Upper lobe of right lung (tissue), 1 donor: ENCODE data around the gene BOLA1. TPM values are rescaled to one million over a fixed set of nuclear protein-coding genes. Genes with fewer than 3 reads are reported as not detected.

Experiments
- ATAC-seq: fragments of 200-7000 bp; cut with Tn5 transposase; one replicate; pipeline ENCODE4 v1.9.1; 2020; ENCODE audit warnings: mild to moderate bottlenecking, moderate library complexity
- DNase-seq: peaks from one replicate; pipeline ENCODE4 v3.0.0-alpha.2; 2020
- H3K27ac ChIP-seq: fragments of 200-600 bp; one replicate; pipeline ENCODE4 v1.8.0; 2022
- H3K27me3 ChIP-seq: fragments of 200-600 bp; one replicate; pipeline ENCODE4 v1.8.0; 2022; ENCODE audit warnings: mild to moderate bottlenecking
- H3K36me3 ChIP-seq: fragments of 200-600 bp; one replicate; pipeline ENCODE4 v1.8.0; 2022
- H3K4me1 ChIP-seq: fragments of 200-600 bp; one replicate; pipeline ENCODE4 v1.8.0; 2022
- H3K4me3 ChIP-seq: fragments of 200-600 bp; one replicate; pipeline ENCODE4 v1.8.0; 2022; ENCODE audit warnings: mild to moderate bottlenecking
- H3K9me3 ChIP-seq: fragments of 200-600 bp; one replicate; pipeline ENCODE4 v1.8.0; 2022
- intact Hi-C: fragments of 100-400 bp; cut with DNase I; formaldehyde crosslinking; loops from one replicate; pipeline ENCODE4 v1.11.0; 2022
- total RNA-seq: library from RNA; stranded (reverse); fragmentation: NEBNext Ultra II Directional; extraction: Animal tissue kit (Norgen Biotek cat#: 25700); gene quantifications from one replicate; pipeline ENCODE4 v1.2.1, GENCODE V29; 2021
- TF ChIP-seq, protein P1 (sequence below): fragments of 200-600 bp; IDR thresholded peaks from one replicate; pipeline ENCODE4 v1.8.0; 2022; ENCODE audit warnings: antibody characterized with exemption
- donor health status: DM: no; HTN: yes; CAD: no; lungs with severe emphysema.

BOLA1 gene
- total RNA-seq, 1 donor from 2014 or later, result 16.5 TPM

- H3K4me1 ChIP-seq, result no peaks in the 10 kb centered on the region
- intact Hi-C loops, result no loop called here
- TF ChIP-seq, protein P1, sequence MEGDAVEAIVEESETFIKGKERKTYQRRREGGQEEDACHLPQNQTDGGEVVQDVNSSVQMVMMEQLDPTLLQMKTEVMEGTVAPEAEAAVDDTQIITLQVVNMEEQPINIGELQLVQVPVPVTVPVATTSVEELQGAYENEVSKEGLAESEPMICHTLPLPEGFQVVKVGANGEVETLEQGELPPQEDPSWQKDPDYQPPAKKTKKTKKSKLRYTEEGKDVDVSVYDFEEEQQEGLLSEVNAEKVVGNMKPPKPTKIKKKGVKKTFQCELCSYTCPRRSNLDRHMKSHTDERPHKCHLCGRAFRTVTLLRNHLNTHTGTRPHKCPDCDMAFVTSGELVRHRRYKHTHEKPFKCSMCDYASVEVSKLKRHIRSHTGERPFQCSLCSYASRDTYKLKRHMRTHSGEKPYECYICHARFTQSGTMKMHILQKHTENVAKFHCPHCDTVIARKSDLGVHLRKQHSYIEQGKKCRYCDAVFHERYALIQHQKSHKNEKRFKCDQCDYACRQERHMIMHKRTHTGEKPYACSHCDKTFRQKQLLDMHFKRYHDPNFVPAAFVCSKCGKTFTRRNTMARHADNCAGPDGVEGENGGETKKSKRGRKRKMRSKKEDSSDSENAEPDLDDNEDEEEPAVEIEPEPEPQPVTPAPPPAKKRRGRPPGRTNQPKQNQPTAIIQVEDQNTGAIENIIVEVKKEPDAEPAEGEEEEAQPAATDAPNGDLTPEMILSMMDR, result no peak
- no peak overlapping the region for H3K27ac ChIP-seq
- ATAC-seq (no peak), DNase-seq (no peak)
- no peaks in the 10 kb centered on the region for H3K9me3 ChIP-seq
- H3K27me3 ChIP-seq, result no peaks in the 10 kb centered on the region
- no peak overlapping the region for H3K4me3 ChIP-seq
- no peaks in the 10 kb centered on the region for H3K36me3 ChIP-seq
Observed at GRCh38 chr1:149877211-149877946, 22.0 kb upstream of the BOLA1 start.

DNA sequence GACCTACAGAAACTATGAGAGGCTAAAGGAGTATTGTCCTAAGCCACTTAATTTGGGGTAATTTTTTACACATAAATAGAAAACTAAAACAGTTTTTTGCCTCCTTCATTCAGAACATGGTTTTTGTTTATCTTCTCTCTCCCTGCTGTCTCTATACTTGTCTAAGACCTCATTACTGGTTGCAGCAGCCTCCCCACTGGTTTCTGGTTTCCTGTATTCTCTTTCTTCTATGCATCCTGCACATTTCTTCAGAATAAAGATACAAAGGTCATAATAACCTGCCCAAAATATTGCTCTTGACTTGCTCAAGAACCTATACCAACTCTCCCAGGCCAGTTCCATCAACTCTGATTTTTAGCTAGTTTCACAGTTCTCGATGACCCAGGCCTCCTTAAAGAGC, 19.8 kb upstream of the BOLA1 start:
- Histone ChIP-seq H3K4me1 (peaks cover 12% of the 10 kb centered on the region), H3K27ac (no peak overlapping the region), H3K36me3 (no peaks in the 10 kb centered on the region), H3K9me3 (no peaks in the 10 kb centered on the region), H3K27me3 (no peaks in the 10 kb centered on the region), H3K4me3 (no peak overlapping the region)
- ATAC-seq, result no peak
- TF ChIP-seq, protein P1, result no peak
- intact Hi-C loops, result no loop called here
- DNase-seq, result no peak

DNA sequence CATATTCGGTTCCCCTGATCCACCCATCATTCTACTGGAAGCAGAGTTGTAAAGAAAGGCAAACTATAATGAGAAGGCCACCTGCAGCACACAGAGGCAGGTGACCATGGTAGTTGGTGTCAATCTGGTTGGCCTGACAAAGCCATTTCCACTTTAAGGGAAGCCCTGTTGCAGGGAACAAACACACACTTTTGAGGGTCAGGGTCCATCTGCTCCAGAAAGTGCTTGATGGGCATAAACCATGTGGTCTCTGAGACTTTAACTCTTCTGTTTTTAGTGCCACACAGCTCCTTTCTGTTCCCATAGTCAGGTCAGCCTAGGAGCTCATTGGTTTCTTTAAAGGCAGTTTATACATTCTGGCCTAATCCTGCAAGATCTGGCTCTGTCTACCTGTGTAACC, 17.5 kb upstream of the BOLA1 start:
- intact Hi-C loops, result no loop called here
- Histone ChIP-seq H3K9me3 (no peaks in the 10 kb centered on the region), H3K36me3 (no peaks in the 10 kb centered on the region), H3K4me3 (no peak overlapping the region), H3K27ac (no peak overlapping the region), H3K4me1 (peaks cover 18% of the 10 kb centered on the region), H3K27me3 (no peaks in the 10 kb centered on the region)
- ATAC-seq, result no peak
- DNase-seq, result no peak
- TF ChIP-seq, protein P1, result no peak

DNA sequence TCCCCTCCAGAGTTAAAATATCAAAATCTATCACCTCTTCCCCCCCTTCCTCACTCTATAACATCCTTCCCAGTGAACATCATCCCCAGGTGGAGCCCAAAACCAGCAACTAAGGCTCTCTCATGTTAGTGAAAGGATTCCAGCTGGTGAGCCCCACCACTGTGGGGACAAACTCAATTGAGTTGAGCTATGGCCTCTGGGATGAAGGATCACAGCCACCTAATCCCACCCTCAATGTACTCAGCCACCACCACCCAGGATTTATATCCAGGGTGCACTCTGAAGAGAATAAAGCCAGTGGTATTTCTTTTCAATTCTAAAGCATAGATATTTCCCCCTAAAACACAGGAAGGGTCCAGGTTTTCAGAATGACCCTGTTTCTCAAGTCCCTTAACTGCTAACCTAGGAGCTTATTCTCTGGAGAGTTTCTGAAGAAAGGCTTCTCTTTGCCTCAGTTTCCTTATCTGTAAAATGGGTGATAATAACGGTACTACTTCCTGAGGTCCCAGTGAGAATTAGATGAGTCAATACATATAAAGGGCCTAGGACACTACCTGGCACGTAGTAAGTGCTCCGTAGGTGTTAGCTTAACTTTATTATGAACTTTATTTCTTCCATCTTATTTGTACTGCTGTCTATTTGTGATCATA, 15.6 kb upstream of the BOLA1 start:
- intact Hi-C loops, result no loop called here
- H3K27me3 ChIP-seq, result no peaks in the 10 kb centered on the region
- peaks cover 18% of the 10 kb centered on the region for H3K4me1 ChIP-seq
- DNase-seq (no peak), ATAC-seq (no peak)
- no peak overlapping the region for H3K4me3 ChIP-seq
- no peaks in the 10 kb centered on the region for H3K9me3 ChIP-seq
- TF ChIP-seq, protein P1, result no peak
- no peaks in the 10 kb centered on the region for H3K36me3 ChIP-seq
- H3K27ac ChIP-seq, result no peak overlapping the region

- no peak for DNase-seq
Observed at GRCh38 chr1:149884433-149885338, 14.7 kb upstream of the BOLA1 start.

More at GRCh38 chr1:149884433-149885338, 14.7 kb upstream of the BOLA1 start:
- Histone ChIP-seq H3K27me3 (no peaks in the 10 kb centered on the region), H3K27ac (peak overlapping the region; percentile 100), H3K4me1 (peaks cover 18% of the 10 kb centered on the region), H3K36me3 (no peaks in the 10 kb centered on the region), H3K9me3 (no peaks in the 10 kb centered on the region), H3K4me3 (peak overlapping the region; percentile 64)
- TF ChIP-seq, protein P1, result no peak
- ATAC-seq, result no peak
- intact Hi-C loops, result no loop called here
